GM18909 (cell line): ENCODE data around the gene LCOR.

Experiments
- ATAC-seq: cut with Tn5 transposase; IDR thresholded peaks from one replicate; pipeline ENCODE4 v1.9.1; 2021; ENCODE audit warnings: mild to moderate bottlenecking; ENCODE audit not compliant: unreplicated experiment, poor library complexity

Gene LCOR

DNA sequence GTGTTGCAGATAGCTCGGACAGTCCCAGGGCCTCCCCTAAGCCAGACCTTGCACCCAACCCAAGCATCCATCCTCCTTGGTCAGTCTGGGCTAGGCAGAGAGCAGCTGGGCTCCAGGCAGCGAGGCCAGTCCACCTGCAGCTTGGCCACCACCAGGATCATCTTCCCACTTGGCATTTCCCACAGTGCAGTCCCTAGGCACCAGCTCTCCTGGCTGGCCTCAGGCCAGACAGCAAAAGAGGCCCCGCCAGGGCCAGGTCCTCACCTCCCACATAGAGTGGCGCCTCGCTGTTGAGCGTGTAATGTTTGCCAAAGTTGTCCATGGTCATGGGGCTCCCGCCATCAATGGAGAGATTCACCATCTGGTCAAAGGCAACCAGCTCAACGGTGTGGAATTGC, 171.7 kb downstream of the LCOR start:
- no peak for ATAC-seq

DNA sequence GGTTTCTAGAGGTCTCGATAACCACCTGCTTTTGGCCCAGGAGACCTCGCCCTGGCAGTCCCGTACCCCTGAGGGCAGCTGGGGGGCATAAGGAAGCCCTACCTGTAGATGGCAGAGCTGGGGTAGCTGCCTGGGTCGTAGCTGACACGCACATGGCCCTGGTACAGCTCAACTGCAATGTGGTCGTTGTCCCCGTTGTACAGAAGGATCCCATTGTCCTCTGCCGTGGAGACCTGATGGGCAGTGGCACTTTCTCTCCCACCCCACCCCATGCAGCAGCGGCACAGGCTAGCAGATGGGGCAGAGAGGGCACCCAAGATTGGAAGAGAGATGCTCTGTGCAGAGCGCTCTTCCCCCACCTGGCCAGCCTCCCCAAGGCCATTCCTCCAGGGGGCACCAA, 172.5 kb downstream of the LCOR start:
- ATAC-seq: no peak

DNA sequence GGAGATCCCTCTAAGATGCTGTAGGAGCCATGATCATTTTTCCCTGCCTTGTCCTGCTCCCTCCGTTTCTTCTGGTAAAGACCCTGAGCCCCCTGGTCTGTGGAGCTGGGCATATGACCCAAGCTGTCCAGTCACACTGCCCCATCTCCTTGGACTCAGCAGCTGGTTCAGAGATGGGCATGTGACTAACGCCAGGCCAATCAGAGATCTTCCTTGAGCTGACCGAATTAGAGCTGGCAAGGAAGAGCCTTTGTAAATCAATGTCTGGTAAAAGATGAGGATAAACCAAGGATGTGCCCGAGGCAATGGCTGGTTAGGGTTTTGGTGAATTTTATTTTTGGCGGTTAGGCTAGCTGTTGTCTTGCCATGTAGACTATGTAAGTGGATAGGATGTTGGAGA, 173.3 kb downstream of the LCOR start:
- no peak for ATAC-seq

DNA sequence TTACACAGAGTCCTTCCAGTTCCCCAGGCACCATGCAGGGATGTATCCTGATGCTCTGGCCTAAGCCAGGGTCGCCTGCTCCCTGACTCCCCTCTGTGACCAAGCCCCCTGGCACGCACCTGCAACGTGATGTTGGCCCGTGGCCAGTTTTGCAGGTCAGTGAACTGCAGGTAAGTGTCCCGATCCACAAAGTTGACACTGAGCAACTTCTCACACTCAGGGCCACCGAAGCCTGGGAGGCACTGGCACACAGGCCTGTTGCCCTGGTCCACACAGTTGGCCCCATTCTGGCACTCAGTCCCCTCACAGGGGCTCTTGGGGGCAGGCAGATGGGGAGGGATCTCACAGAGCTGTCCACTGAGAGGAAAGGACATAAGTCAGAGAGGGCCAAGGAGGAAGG, 174.3 kb downstream of the LCOR start:
- no peak for ATAC-seq

DNA sequence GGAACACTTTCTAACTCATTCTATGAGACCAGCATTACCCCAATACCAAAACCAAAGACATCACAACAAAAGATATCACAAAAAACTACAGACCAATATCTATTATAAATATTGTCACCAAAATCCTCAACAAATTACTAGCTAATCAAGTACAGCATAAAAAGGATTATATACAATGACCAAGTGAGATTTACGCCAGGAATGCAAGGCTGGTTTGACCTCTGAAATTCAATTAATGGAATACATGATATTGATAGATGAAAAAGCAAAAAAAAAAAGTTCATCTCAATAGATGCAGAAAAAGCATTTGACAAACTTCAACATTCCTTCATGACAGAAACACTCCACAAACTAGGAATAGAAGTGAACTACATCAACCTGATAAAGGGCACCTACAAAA, 175.3 kb downstream of the LCOR start:
- no peak for ATAC-seq

DNA sequence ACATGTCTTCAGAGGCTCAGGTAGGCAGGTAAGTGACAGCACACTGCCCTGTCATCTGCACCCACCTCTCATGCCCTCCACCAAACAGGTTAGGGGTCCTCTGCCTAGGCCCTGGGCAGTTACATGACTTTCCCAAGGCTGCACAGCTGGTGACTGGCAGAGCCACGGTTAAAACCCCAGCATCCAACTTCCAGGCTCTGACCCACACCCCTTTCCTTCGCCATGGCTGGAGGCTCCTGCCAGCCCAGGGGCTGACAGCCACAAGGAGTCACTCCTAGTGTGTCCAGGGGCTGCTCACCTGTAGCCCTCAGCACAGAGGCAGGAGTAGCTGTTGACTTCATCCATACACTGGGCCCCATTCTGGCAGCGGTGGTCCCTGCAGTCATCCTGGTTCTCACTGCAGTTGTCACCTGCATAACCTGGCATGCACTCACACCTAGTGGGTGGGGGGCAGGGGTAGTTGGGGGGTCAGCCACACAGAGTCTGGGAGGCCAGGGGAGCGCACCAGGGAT, 178.7 kb downstream of the LCOR start:
- ATAC-seq: no peak

DNA sequence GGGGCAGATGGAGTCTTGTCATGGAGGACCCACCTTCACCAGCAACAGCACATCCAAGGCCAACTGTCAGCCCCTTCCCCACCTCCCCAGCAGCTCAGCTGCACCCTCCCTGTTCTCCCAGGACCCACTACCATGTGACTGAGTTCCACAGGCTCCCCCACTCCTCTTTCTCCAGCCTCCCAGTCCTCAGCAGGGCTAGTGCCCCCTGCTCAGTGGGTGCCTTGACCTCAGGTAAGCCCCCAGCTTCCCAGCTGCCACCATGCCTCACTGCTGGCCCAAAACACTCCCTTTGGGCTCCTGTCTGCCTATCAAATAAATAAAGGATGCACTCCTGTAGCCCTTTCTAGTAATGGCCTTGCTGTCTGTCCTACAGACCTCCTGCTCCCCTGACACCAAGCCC, 179.3 kb downstream of the LCOR start:
- ATAC-seq: no peak

DNA sequence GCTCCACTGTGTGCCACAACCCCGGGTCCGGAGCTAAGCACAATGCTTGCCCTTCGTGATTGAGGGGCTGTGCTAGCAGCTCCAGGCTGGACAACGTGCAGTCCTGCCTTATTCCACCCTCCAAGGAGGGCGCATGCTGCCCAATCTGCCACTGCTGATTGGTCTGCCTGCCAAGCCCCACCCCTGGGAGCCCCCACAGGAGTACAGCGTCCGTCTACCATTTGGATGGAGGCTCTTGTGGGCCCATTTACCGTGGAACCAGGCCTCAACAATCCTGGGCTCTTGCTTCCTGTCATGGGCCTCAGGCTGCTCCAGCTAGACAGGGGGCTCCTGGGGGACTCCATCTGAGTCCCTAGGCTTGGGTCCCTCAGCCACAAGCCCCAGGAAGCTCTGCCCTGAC, 180.4 kb downstream of the LCOR start:
- no peak for ATAC-seq

DNA sequence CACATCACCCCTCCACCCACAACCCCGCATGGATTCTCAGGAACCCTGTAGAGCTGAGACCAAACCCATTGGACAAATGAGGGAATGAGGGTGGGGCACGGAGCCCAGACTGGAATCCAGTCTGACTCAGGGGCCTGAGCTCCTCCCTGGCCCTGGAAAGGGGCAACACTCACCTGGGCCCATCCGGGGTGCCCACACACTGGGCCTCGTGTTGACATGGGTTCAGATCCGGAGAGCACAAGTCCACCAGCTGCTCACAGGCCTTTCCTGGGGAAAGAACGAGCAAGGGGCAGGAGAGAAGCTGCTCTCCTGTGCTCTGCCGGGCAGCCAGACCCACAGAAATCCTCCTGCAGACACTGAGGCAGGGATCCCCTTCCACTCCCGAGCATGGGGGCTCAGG, 181.5 kb downstream of the LCOR start:
- ATAC-seq: no peak

DNA sequence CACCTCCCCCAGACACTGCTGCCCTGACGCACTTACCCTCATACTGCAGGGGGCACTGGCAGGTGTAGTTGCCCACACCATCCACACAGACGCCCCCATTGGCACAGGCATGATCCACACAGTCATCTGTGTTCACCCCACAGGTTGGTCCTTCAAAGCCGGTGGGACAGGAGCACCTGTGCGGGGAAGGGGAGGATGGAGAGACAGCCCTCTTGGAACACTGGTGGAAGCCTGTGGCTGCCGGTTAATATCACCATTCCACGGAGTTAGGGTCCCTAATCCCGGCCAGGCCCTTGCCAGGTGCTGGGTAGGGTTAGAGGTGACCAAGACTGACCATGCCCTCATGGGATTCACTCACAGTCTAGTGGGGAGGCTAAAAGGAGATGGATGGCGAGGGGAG, 181.9 kb downstream of the LCOR start:
- ATAC-seq: no peak

DNA sequence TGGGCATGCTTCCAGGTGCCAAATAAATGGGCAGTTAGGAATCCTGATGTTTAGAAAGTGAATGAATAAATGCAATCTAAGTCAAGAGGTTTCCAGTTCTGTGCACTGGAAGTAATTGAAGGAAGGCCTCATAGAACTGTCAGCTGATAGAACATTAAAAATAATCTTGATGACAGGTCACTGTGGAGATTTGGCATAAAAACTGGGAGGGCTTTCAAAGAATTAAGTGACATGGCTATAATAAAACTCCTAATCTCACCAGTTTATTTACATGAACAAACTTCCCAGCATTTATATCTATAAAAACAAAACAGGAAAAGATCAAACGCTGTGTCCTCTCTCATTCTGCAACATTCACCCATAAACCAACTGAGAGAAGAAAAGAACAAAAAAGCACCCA, 183.1 kb downstream of the LCOR start:
- ATAC-seq: no peak

DNA sequence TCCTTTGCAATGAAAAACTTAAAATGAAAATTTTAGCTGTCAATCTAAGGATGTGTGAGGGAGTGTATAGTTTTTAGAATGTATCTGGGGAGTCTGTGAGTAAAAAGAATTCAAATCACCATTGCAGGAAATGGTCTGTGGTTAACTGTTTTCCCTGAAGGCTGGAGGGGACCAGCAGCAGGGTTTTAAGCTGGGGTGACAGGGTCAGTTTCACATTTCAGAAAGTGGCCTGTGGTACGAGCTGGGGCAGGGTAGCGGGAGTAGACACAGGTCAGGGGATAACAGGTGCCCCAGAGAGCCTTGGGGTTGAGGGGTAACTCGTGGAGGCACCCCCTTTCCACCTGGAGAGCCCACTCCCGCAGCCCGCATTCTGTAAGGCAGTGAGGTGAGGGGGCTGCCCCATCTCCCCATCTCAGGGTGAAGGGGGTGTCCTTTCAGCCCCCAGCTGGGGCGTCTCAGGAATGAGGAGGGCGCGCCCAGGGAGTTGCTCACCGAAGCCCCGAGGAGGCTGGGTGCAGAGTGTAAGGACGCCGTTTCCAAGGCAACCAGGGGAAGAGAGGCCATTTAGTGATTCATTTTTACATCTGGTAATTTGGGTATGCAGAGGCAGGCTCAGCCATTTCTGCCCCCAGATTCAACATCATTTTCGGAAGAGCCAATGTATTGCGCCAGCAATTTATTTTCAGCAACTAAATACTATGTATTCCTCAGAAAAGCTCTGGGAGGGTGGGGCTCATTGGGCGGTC, 184.8 kb downstream of the LCOR start:
- ATAC-seq: peak; percentile 87

DNA sequence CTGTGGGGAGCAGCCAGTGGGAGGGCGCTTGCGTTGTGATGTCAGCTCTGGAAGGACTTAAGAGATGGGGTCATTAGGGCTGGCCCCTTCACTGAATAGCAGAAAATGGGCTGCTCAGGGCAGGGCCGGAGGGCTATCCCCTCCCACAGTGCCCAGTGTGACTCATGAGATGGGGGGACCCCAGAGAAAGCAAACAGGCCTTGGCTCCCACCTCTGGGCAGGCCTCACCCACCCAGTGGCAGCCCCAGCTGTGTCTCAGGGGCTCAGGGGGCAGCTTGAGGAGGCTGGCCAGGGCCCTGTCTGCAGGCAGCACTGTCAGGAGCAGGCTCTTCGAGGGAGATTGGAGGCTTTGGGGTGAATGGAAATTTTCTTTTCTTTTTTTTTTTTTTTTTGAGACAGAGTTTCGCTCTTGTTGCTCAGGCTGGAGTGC, 185.4 kb downstream of the LCOR start:
- peak; percentile 2 for ATAC-seq

DNA sequence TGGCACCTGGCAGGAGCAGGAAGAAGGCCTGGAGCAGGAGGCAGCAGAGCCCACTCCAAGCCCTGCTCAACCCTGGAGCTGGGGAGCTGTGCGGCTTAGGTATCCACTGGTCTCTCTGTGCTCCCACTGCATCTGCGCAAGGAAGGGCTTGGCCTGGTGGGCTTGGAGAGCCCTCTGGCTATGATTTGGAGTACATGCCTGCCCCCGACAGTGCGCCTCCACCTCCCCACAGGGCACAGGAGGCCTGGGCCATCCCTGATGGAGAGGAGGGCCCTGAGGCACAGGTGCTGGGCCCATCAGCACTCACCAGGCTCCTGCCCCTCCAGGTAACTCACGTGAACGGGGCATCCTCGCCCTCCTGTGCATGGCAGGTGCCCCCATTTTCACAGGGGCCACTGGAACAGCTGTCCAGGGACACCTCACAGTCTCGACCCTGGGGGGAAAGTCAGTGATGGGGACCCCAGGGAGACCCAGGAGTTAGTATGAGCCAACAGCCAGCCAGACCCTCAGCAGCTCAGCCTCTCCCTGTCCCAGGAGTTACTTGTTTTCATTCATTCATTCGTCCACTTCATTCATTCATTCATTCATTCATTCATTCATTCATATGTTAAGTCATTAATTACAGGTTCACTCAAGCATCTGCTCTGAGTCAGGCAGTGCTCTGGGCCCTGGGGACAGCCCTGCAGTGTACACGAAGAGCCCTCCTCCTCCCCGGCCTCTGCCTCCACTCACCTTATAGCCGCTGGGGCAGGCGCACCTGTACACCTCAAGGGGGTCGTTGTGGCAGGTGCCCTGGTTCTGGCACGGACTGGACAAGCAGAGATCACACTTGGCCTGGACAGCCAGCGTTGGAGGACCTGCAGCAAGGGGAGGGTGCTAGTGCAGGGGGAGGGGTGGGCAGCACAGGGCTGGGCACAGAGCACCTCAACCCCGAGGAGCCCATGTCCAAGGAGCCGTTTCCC, 186.4 kb downstream of the LCOR start:
- ATAC-seq: no peak

DNA sequence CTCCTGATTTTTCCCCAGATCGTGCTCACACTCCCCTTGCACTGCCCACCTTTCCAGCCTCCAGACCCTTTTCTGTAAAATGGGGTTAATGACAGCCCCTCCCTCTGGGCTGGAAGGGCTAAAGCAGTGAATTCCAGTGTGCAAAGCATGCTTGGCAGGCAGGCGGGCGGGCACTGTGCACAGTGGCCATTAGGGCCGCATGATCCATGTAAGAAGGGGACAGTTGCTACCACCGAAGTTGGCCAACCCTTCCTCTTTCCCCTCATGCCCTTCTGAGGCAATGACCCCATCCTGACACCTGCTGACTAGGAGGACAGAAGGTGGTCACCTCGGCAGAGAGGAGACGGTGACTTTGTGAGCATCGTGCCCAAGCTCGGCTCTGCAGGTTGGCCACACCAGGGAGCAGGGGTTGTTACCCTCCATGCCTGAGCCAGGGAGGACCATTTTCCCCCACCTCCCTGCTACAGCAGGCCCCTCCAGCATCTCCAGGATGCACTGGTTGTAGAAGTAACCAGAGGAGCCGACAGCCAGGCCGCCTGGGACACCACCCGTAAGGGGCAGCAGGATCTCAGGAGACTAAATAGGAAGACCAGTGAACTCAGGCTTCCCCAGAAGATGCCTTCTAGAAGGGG, 187.2 kb downstream of the LCOR start:
- ATAC-seq: no peak

DNA sequence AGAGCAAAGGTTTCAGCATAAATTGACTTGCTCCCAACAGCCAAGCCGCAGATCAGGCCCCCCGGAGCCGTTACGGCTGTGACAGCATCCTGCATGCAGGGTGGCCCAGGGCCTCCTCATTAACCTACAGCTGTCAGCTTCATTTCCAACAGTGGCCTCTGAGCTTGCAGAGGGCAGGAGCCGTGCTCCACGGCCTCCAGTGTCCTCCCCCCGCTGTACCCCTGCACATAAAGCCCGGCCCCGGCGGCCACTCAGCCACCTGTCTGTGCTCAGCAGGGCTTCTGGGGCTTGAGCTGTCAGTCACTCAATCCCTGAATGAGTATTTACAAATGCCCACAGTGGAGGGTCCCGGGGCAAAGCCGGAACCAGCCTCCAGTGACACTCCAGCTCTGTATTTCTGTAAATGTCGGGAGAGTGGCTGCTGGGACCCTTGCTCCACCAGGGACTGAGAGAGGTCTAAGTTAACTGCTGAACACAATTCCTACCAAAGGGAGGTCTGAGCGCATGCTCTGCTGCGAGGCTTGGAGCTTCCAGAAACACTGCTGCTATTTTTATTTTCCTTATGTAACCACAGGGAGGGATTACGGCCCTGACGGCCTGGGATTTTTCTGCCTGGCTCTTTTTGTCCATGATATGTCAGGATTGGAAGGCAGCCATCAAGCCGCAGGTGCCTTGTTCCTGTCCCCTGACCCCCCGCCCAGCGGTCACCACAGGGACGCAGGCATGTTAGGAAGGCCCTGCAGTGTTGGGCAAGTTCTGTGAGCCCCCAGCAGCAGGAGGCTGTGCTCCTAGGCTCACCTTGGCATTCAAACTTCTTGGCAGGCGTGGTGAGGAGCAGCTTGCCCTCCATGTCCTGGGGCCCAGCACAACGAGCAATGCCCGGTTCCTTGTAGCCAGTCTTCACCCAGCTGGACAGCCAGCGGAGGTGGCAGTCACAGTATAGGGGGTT, 188.6 kb downstream of the LCOR start:
- ATAC-seq: no peak

DNA sequence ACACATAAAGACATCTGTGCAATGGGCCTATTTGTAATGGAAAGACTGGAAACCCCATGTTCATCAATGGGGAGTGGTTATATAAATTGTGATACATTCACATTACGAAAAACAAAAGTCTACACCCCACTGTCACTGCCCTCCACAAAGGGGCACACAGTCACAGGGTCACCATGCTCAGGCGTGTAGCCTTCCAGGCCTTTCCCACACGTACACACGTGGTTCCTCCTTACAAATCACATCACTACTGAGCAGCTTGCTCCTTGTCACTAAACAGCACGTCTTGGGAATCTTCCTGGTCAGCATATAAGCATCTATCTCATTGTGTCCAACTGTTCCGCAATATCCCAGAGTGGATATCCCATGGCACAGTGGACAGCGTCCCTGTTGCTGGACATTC, 190.5 kb downstream of the LCOR start:
- ATAC-seq: no peak

DNA sequence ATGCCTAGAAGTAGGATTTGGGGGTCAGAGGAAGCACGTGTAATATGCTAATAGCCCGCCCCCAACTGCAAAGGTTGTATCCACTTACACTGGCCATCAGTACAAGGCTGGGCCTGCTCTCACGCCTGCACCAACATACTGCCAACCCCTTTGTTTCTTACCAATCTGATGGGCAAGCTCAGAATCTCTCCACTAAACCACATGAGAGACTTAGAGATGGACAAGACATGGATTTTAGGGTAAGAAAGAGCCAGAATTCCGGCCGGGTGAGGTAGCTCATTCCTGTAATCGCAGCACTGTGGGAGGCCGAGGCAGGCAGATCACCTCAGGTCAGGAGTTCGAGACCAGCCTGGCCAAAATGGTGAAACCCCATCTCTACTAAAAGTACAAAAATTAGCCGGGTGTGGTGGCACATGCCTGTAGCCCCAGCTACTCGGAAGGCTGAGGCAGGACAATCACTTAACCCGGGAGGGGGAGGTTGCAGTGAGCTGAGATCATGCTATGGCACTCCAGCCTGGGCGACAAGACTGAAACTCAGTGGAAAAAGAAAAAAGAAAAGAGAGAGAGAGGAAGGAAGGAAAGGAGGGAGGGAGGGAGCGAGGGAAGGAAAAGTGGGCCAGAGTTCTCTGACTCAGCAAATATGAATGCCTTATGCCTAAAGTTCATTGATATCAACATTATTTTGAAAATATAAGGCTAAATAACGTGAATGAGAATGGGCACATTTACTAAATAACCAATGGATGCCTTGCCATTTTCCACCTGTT, 191.5 kb downstream of the LCOR start:
- no peak for ATAC-seq
